Upper lobe of right lung (tissue), 1 donor: ENCODE measurements around the gene MRPL19. TPM values are rescaled to one million over a fixed set of nuclear protein-coding genes. Genes with fewer than 3 reads are reported as not detected.
"Not testable (repeated sequence)": the region's sequence is repeated elsewhere in the genome, so short reads cannot be mapped to it uniquely, and the experiment has no call there.

Experiments used
- ATAC-seq: fragments of 200-7000 bp; cut with Tn5 transposase; one replicate; pipeline ENCODE4 v1.9.1; 2020; ENCODE audit warnings: mild to moderate bottlenecking, moderate library complexity
- DNase-seq: peaks from one replicate; pipeline ENCODE4 v3.0.0-alpha.2; 2020
- H3K27ac ChIP-seq: fragments of 200-600 bp; one replicate; pipeline ENCODE4 v1.8.0; 2022
- H3K27me3 ChIP-seq: fragments of 200-600 bp; one replicate; pipeline ENCODE4 v1.8.0; 2022; ENCODE audit warnings: mild to moderate bottlenecking
- H3K36me3 ChIP-seq: fragments of 200-600 bp; one replicate; pipeline ENCODE4 v1.8.0; 2022
- H3K4me1 ChIP-seq: fragments of 200-600 bp; one replicate; pipeline ENCODE4 v1.8.0; 2022
- H3K4me3 ChIP-seq: fragments of 200-600 bp; one replicate; pipeline ENCODE4 v1.8.0; 2022; ENCODE audit warnings: mild to moderate bottlenecking
- H3K9me3 ChIP-seq: fragments of 200-600 bp; one replicate; pipeline ENCODE4 v1.8.0; 2022
- intact Hi-C: fragments of 100-400 bp; cut with DNase I; formaldehyde crosslinking; loops from one replicate; pipeline ENCODE4 v1.11.0; 2022
- total RNA-seq: library from RNA; stranded (reverse); fragmentation: NEBNext Ultra II Directional; extraction: Animal tissue kit (Norgen Biotek cat#: 25700); gene quantifications from one replicate; pipeline ENCODE4 v1.2.1, GENCODE V29; 2021
- TF ChIP-seq, protein P1 (sequence below): fragments of 200-600 bp; IDR thresholded peaks from one replicate; pipeline ENCODE4 v1.8.0; 2022; ENCODE audit warnings: antibody characterized with exemption
- donor health status: DM: no; HTN: yes; CAD: no; lungs with severe emphysema.

The MRPL19 gene
- total RNA-seq, 1 donor from 2014 or later: 41.0 TPM

GRCh38 chr2:75675908-75676307, 29.3 kb downstream of the MRPL19 start:
- H3K9me3 ChIP-seq: no peaks in the 10 kb centered on the region
- no peak overlapping the region for H3K4me3 ChIP-seq
- no peaks in the 10 kb centered on the region for H3K27me3 ChIP-seq
- ATAC-seq: no peak
- no peak for DNase-seq
- no peak overlapping the region for H3K27ac ChIP-seq
- TF ChIP-seq, protein P1, sequence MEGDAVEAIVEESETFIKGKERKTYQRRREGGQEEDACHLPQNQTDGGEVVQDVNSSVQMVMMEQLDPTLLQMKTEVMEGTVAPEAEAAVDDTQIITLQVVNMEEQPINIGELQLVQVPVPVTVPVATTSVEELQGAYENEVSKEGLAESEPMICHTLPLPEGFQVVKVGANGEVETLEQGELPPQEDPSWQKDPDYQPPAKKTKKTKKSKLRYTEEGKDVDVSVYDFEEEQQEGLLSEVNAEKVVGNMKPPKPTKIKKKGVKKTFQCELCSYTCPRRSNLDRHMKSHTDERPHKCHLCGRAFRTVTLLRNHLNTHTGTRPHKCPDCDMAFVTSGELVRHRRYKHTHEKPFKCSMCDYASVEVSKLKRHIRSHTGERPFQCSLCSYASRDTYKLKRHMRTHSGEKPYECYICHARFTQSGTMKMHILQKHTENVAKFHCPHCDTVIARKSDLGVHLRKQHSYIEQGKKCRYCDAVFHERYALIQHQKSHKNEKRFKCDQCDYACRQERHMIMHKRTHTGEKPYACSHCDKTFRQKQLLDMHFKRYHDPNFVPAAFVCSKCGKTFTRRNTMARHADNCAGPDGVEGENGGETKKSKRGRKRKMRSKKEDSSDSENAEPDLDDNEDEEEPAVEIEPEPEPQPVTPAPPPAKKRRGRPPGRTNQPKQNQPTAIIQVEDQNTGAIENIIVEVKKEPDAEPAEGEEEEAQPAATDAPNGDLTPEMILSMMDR: no peak
- no peaks in the 10 kb centered on the region for H3K4me1 ChIP-seq
- peaks cover 18% of the 10 kb centered on the region for H3K36me3 ChIP-seq
- intact Hi-C loops: no loop called here

GRCh38 chr2:75676464-75676863, 29.9 kb downstream of the MRPL19 start:
- intact Hi-C loops: no loop called here
- Histone ChIP-seq H3K27ac (no peak overlapping the region), H3K9me3 (no peaks in the 10 kb centered on the region), H3K4me1 (no peaks in the 10 kb centered on the region), H3K36me3 (peaks cover 14% of the 10 kb centered on the region), H3K27me3 (no peaks in the 10 kb centered on the region), H3K4me3 (no peak overlapping the region)
- TF ChIP-seq, protein P1: no peak
- no peak for ATAC-seq
- no peak for DNase-seq

DNA sequence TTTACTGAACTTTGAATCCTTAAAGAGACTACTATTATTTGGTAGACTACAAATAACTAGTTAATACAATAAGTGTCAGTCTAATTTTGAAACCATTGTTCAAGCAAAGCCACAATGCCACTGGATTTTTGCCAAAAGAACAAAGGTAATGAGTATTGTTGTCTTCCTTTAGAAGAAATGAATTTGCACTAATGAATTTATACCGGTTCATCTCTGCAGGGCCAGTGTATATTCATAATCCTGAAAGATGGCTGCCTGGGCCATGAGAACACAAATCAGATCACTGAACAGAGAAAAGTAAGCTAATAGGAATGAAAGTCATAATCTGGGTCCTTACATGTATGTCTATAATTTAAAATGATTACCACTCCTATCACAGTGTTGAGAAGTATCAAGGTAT, 33.0 kb downstream of the MRPL19 start:
- Histone ChIP-seq H3K4me3 (no peak overlapping the region), H3K9me3 (no peaks in the 10 kb centered on the region), H3K27ac (no peak overlapping the region), H3K4me1 (no peaks in the 10 kb centered on the region), H3K36me3 (peaks cover 24% of the 10 kb centered on the region), H3K27me3 (no peaks in the 10 kb centered on the region)
- DNase-seq (no peak), ATAC-seq (no peak)
- TF ChIP-seq, protein P1: no peak
- intact Hi-C loops: no loop called here

DNA sequence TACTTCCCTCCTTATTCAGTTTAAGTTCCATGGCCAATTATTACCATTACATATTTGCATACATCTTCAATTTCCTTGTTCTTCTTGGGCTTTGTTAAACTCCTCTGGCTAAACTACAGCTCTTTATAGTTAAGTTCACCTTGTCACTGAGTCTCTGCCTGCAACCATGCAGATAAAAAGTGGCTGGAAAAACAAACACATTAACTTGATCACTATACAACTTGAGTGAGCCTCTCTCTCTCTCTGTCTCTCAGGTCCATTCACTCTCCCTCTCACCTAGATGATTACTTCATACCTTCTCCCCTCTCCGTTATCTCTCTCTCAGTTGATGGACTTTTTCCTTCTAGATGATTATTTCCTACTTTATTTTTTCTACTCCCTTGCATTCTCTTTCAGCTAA, 33.8 kb downstream of the MRPL19 start:
- DNase-seq: no peak
- intact Hi-C loops: no loop called here
- no peaks in the 10 kb centered on the region for H3K4me1 ChIP-seq

DNA sequence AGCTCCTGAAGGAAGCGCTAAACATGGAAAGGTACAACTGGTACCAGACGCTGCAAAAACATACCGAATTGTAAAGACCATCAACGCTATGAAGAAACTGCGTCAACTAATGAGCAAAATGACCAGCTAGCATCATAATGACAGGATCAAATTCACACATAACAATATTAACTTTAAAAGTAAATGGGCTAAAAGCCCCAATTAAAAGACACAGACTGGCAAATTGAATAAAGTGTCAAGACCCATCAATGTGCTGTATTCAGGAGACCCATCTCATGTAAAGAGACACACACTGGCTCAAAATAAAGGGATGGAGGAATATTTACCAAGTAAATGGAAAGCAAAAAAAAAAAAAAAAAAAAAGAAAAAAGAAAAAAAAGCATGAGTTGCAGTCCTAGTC, 36.8 kb downstream of the MRPL19 start:
- H3K9me3 ChIP-seq, ATAC-seq, H3K27ac ChIP-seq, H3K27me3 ChIP-seq, DNase-seq, intact Hi-C loops, H3K4me3 ChIP-seq, H3K4me1 ChIP-seq: not testable (repeated sequence)
- H3K36me3 ChIP-seq: peaks cover 41% of the 10 kb centered on the region

More for the DNA sequence above, 33.8 kb downstream of the MRPL19 start:
- Histone ChIP-seq H3K27me3 (no peaks in the 10 kb centered on the region), H3K9me3 (no peaks in the 10 kb centered on the region), H3K4me3 (no peak overlapping the region), H3K27ac (no peak overlapping the region), H3K36me3 (peaks cover 24% of the 10 kb centered on the region)
- ATAC-seq: no peak
- TF ChIP-seq, protein P1: no peak

DNA sequence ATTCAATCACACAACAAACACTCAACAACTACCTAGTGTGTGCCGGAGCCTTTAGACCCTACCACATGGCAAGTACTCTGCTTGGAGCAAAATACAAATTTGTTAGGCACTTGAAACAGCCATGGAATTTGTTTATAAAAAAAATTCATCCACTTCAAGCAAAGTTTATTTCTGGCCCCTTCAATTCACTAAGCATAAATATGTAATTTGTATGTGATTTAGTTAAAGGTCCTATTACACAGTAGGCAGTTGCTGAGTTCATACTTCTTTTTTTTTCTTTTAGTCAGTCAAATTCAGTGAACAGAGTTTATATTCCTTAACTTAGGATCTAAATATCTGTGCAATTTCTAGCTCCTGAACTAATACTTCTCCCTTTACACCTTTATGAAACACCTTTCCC, 41.6 kb downstream of the MRPL19 start:
- Histone ChIP-seq H3K36me3 (peaks cover 70% of the 10 kb centered on the region), H3K4me3 (no peak overlapping the region), H3K4me1 (no peaks in the 10 kb centered on the region), H3K27ac (no peak overlapping the region), H3K27me3 (no peaks in the 10 kb centered on the region), H3K9me3 (no peaks in the 10 kb centered on the region)
- ATAC-seq (no peak), DNase-seq (no peak)
- TF ChIP-seq, protein P1: no peak
- intact Hi-C loops: no loop called here
